OCI-LY1 (cell line): ENCODE results near the gene VGLL3.

Source experiments
- H2AFZ ChIP-seq: fragments of 200-600 bp; sonication (generic), shearing (Covaris generic); 2 replicates; pipeline ENCODE4 v1.6.0; 2014; ENCODE audit warnings: antibody characterized with exemption, mild to moderate bottlenecking, low read length
- H3F3A ChIP-seq: fragments of 200-600 bp; sonication (generic), shearing (Covaris generic); 2 replicates; pipeline ENCODE4 v1.6.0; 2014; ENCODE audit warnings: mild to moderate bottlenecking, antibody characterized with exemption, low read length, moderate library complexity; ENCODE audit not compliant: insufficient read depth
- H3K27ac ChIP-seq: fragments of 200-600 bp; sonication (generic); 2 replicates; pipeline ENCODE4 v1.5.1; 2014; ENCODE audit warnings: low read length, mixed run types, mild to moderate bottlenecking, low read depth; ENCODE audit not compliant: poor library complexity, severe bottlenecking
- H3K27me3 ChIP-seq: fragments of 200-600 bp; sonication (generic); 2 replicates; pipeline ENCODE4 v1.6.0; 2014; ENCODE audit warnings: antibody characterized with exemption, mild to moderate bottlenecking, low read length, moderate library complexity; ENCODE audit not compliant: insufficient read depth
- H3K36me3 ChIP-seq: fragments of 200-600 bp; sonication (generic); 2 replicates; pipeline ENCODE4 v1.6.1; 2014; ENCODE audit warnings: mild to moderate bottlenecking, antibody characterized with exemption, low read length, moderate library complexity, mixed read lengths; ENCODE audit not compliant: insufficient read depth
- H3K4me1 ChIP-seq: fragments of 200-600 bp; sonication (generic); 2 replicates; pipeline ENCODE4 v1.5.1; 2014; ENCODE audit warnings: mild to moderate bottlenecking, low read length, moderate library complexity; ENCODE audit not compliant: insufficient read depth, severe bottlenecking
- H3K4me2 ChIP-seq: fragments of 200-600 bp; sonication (generic), shearing (Covaris generic); 2 replicates; pipeline ENCODE4 v1.6.1; 2014; ENCODE audit warnings: low read length
- H3K4me3 ChIP-seq: fragments of 200-600 bp; sonication (generic); 2 replicates; pipeline ENCODE4 v1.5.1; 2014; ENCODE audit warnings: low read length, low read depth, mild to moderate bottlenecking, mixed read lengths; ENCODE audit not compliant: poor library complexity, severe bottlenecking
- H3K79me2 ChIP-seq: fragments of 200-600 bp; shearing (Covaris generic); 2 replicates; pipeline ENCODE4 v1.6.1; 2016; ENCODE audit warnings: mixed run types, low read length, mixed read lengths; ENCODE audit not compliant: insufficient read depth
- H3K9ac ChIP-seq: fragments of 200-600 bp; sonication (generic), shearing (Covaris generic); 2 replicates; pipeline ENCODE4 v1.6.1; 2014; ENCODE audit warnings: mild to moderate bottlenecking, low read length, mixed read lengths
- H3K9me2 ChIP-seq: fragments of 200-600 bp; sonication (generic), shearing (Covaris generic); 2 replicates; pipeline ENCODE4 v1.6.1; 2014; ENCODE audit warnings: low read depth, mild to moderate bottlenecking, low read length, mixed read lengths
- H3K9me3 ChIP-seq: fragments of 200-600 bp; shearing (Covaris generic); 2 replicates; pipeline ENCODE4 v1.6.1; 2014; ENCODE audit warnings: low read length, mixed read lengths
- H4K20me1 ChIP-seq: fragments of 200-600 bp; sonication (generic), shearing (Covaris generic); 2 replicates; pipeline ENCODE4 v1.6.0; 2016; ENCODE audit warnings: mild to moderate bottlenecking, low read length; ENCODE audit not compliant: insufficient read depth
- EZH2 ChIP-seq: fragments of 200-600 bp; sonication (generic), shearing (Covaris generic); IDR thresholded peaks from 2 replicates; pipeline ENCODE4 v1.8.0; 2017; ENCODE audit warnings: borderline replicate concordance, mixed run types, mild to moderate bottlenecking, antibody characterized with exemption, low read length, moderate library complexity, mixed read lengths
- TF ChIP-seq, protein P1 (sequence below): fragments of 200-600 bp; sonication (generic), shearing (Covaris generic); IDR thresholded peaks from 2 replicates; pipeline ENCODE4 v1.5.1; 2017; ENCODE audit warnings: mild to moderate bottlenecking, antibody characterized with exemption, low read length, moderate library complexity, mixed read lengths

Gene VGLL3, protein sequence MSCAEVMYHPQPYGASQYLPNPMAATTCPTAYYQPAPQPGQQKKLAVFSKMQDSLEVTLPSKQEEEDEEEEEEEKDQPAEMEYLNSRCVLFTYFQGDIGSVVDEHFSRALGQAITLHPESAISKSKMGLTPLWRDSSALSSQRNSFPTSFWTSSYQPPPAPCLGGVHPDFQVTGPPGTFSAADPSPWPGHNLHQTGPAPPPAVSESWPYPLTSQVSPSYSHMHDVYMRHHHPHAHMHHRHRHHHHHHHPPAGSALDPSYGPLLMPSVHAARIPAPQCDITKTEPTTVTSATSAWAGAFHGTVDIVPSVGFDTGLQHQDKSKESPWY

DNA sequence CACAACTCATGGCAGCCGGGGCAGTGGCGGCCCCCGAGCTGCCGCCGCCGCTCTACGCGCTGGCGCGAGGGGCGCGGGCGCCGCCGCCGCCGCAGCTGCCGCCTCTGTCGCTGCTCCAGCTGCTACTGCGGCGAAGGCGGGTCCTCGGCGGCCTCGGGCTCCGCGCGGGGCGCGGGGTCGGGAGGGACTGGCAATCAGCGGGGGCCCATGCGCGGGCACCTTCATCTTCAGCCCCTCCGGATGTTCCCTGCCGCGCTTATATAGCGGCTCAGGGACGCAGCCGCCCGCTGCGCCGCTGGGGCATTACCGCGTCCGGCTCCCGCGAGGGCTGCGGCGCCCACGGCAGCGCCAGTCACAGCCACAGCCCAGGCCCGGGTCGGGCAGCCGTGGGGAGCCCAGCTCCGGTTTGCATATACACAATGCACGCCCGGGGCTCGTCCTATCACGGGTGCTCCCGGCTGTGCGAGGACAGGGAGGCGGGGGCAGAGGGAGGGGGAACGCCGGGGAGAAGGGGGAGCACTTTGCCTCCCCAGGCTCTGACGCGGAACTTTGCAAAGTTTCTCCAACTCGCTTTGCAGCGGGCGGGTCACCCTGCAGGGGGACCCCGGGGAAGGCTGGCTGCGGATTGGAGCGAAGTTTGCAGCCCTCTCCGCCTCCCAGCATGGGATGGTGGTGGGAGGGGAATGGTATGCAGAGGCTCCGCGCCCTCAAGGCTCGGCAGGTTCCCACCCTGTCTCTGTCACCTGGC is at the start of gene VGLL3:
TSS of gene VGLL3 (minus strand) at position 416 of the 748 bp plus-strand sequence. CDS start at position 10, 406 bp downstream.
- no peak for TF ChIP-seq EZH2
- TF ChIP-seq, protein P1, sequence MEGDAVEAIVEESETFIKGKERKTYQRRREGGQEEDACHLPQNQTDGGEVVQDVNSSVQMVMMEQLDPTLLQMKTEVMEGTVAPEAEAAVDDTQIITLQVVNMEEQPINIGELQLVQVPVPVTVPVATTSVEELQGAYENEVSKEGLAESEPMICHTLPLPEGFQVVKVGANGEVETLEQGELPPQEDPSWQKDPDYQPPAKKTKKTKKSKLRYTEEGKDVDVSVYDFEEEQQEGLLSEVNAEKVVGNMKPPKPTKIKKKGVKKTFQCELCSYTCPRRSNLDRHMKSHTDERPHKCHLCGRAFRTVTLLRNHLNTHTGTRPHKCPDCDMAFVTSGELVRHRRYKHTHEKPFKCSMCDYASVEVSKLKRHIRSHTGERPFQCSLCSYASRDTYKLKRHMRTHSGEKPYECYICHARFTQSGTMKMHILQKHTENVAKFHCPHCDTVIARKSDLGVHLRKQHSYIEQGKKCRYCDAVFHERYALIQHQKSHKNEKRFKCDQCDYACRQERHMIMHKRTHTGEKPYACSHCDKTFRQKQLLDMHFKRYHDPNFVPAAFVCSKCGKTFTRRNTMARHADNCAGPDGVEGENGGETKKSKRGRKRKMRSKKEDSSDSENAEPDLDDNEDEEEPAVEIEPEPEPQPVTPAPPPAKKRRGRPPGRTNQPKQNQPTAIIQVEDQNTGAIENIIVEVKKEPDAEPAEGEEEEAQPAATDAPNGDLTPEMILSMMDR = no peak
- no peak within 1 kb of the TSS for H3K4me2 ChIP-seq
- H3K4me1 ChIP-seq = no peaks in the 10 kb centered on the region
- H3K9me2 ChIP-seq = no peaks in the 10 kb centered on the region
- no peaks in the 10 kb centered on the region for H3F3A ChIP-seq
- H3K9ac ChIP-seq = no peak within 1 kb of the TSS
- H3K4me3 ChIP-seq = no peak within 1 kb of the TSS
- no peaks in the 10 kb centered on the region for H3K36me3 ChIP-seq
- H4K20me1 ChIP-seq = no peaks in the 10 kb centered on the region
- no peak within 1 kb of the TSS for H2AFZ ChIP-seq
- no peaks in the 10 kb centered on the region for H3K27me3 ChIP-seq
- no peaks in the 10 kb centered on the region for H3K79me2 ChIP-seq
- no peak within 1 kb of the TSS for H3K27ac ChIP-seq
- no peaks in the 10 kb centered on the region for H3K9me3 ChIP-seq

DNA sequence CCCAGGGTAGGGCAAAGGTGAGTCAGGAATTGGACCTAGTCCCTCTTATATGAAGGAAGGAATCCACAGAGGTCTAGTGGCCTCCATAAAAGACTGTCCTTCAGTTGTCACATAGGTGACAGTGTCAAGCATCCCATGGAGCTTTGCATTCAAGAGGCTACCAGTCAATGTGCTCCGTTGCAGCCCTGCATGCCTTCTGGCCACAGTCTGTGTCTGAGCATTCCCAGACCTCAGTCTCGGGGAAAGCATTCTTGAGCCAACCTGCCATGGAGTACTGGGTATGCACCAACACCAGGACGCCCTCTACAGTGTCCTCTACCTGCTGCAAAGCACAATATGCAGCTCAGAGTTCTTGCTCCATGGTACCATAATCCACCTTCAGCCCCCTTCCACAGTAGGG is 46.7 kb upstream of the VGLL3 start:
- Histone ChIP-seq H3K9ac (no peak overlapping the region), H3F3A (no peaks in the 10 kb centered on the region), H3K4me1 (no peaks in the 10 kb centered on the region), H3K9me2 (no peaks in the 10 kb centered on the region), H3K27me3 (no peaks in the 10 kb centered on the region), H3K36me3 (no peaks in the 10 kb centered on the region), H3K9me3 (no peaks in the 10 kb centered on the region), H3K4me2 (no peak overlapping the region), H3K4me3 (no peak overlapping the region), H3K27ac (no peak overlapping the region), H2AFZ (no peak overlapping the region), H3K79me2 (no peaks in the 10 kb centered on the region), H4K20me1 (no peaks in the 10 kb centered on the region)
- TF ChIP-seq EZH2 = no peak
- TF ChIP-seq, protein P1 = no peak

DNA sequence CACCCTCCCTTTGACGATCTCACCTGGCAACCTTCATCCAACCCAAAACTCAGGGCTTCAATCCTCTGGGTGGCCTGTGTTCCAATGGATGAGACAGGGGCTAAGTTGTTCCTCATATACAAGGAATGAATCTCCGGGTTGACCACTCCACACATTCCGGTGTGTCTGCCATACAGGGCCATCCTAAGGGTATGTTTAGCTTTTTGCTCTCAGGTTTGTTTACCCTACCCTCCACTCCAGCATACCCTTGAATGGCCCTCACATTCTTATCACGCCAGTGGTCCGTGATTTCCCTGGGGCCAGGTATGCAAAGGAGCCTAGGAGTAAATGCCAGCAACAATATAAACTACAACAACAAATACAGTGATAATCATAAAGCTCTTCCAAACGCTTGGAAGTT is 45.7 kb upstream of the VGLL3 start:
- Histone ChIP-seq H3K4me2 (no peak overlapping the region), H3K79me2 (no peaks in the 10 kb centered on the region), H3K9me3 (no peaks in the 10 kb centered on the region), H3K27ac (no peak overlapping the region), H3K9me2 (no peaks in the 10 kb centered on the region), H3K36me3 (no peaks in the 10 kb centered on the region), H3K4me3 (no peak overlapping the region), H3K27me3 (no peaks in the 10 kb centered on the region), H3K9ac (no peak overlapping the region), H3K4me1 (no peaks in the 10 kb centered on the region), H3F3A (no peaks in the 10 kb centered on the region), H4K20me1 (no peaks in the 10 kb centered on the region), H2AFZ (no peak overlapping the region)
- TF ChIP-seq EZH2 = no peak
- TF ChIP-seq, protein P1 = no peak
